22Rv1 (cell line): ENCODE data around the gene AUTS2.

ENCODE experiments used
- H3K27ac ChIP-seq: fragments of 450-650 bp; 2 replicates; pipeline ENCODE4 v1.5.1; 2017
- CTCF ChIP-seq: fragments of 450-650 bp; IDR thresholded peaks from 2 replicates; pipeline ENCODE4 v1.5.1; 2017; ENCODE audit warnings: mild to moderate bottlenecking
- ZFX ChIP-seq: fragments of 450-650 bp; IDR thresholded peaks from 2 replicates; pipeline ENCODE4 v1.6.1; 2017; ENCODE audit warnings: antibody characterized with exemption, borderline replicate concordance

The AUTS2 gene

GRCh38 chr7:70458745-70459144 lies 860.5 kb downstream of the AUTS2 start:
- H3K27ac ChIP-seq: no peak overlapping the region
- no peak for TF ChIP-seq CTCF
- TF ChIP-seq ZFX: no peak

DNA sequence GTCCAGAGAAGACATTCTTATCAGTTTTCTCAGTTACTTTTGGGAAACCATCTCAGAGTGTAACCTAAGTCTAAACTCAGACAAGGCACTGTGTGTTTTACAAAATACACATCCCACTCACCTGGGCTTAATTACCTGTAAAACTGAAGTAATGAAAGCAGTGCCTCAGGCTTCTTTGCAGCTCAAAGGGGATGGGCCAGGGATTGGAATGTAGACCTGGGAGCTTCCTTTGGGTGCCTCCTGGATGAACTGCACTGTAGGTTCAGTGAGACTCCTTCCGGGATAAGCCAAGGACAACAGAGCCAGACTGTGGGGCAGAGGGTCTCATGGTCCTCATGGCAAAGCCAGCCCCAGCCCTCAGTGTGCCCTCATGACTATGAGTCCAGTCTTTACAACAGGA lies 861.3 kb downstream of the AUTS2 start:
- TF ChIP-seq CTCF: no peak
- TF ChIP-seq ZFX: no peak
- H3K27ac ChIP-seq: no peak overlapping the region

DNA sequence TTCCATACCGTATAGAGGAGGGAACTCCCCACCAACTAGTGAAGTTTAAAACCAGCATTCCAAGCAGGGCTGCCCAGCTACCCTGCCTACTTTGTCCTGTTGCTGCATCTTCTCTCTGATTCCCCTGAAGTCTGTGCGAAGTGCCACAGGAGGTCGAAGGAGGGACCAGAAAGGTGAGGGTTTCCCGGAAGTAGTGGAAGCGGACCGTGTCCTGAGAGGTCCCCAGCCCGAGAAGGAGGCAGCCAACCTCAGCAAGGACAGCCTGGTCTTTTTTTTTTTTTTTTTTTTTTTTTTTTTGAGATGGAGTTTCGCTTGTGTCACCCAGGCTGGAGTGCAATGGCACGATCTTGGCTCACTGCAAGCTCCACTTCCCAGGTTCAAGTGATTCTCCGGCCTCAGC lies 861.8 kb downstream of the AUTS2 start:
- TF ChIP-seq CTCF (no peak), ZFX (no peak)
- H3K27ac ChIP-seq: no peak overlapping the region

- TF ChIP-seq ZFX: no peak
- no peak for TF ChIP-seq CTCF
- H3K27ac ChIP-seq: no peak overlapping the region
Measured at GRCh38 chr7:70460562-70460961, 862.3 kb downstream of the AUTS2 start.

GRCh38 chr7:70463352-70463938 lies 865.2 kb downstream of the AUTS2 start:
- TF ChIP-seq ZFX: no peak
- peak overlapping the region; percentile 42 for H3K27ac ChIP-seq

DNA sequence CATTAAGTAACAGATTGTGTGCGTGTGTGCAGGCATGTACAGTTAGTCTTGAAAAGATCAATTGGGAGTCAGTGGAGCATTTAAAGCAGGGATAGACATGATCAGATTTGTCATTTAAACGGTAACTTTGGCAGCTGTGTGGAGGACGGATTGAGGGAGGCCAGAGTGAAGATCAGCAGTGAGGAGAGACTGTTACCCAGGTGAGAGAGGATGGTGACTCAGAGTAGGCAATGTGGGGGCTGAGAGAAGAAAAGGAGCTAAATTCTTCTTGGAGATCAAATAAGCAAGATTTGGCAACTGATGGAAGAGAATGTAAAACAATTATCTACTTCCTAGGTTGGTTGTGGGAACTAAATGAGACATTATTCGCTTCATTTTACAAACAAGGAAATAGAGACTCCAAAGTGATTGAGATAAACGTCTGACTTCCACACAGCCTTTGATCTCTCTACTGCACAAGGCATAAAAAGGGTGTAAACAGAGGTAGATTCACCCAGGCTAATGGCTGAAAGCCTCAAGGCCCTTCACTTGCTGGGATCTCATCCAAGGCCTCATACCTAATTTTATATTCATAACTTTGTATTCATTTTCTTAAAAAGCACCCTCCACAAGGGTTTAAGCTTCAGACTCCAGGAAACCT lies 868.6 kb downstream of the AUTS2 start:
- H3K27ac ChIP-seq: no peak overlapping the region
- TF ChIP-seq CTCF: no peak
- no peak for TF ChIP-seq ZFX

GRCh38 chr7:70470746-70471145 lies 872.5 kb downstream of the AUTS2 start:
- no peak for TF ChIP-seq CTCF
- TF ChIP-seq ZFX: no peak
- no peak overlapping the region for H3K27ac ChIP-seq

DNA sequence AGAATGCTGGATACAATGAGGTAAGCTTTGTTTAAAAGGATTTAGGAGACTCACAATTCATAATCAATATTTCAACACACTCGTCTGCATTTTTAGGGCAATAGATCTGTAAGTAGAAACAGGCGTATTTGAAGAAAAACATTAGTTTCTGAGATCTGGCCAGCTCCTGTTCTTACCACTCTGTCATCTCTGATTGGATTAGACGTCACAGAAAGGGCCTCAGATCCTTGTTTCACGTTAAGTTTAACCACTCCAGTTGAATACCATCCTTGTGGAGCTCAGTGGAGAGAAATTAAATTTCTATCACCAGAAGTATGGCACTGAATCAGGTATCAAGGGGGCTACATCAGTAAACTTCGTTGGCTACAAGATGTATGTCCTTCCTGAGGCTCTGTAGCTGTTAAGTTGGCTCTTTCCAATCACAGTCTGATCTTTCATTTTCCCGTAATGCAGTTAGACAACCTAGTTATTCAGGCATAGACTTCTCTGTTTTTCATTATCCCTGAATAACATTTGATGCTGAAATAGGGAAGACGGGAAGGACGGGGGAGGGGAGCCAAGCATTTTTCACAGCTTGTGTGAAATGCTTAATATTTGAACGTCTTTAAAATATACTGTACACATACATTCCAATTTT lies 874.4 kb downstream of the AUTS2 start:
- no peak overlapping the region for H3K27ac ChIP-seq
- TF ChIP-seq CTCF (no peak), ZFX (no peak)
